ENCODE data around the gene STK17A. TPM values are rescaled to one million over a fixed set of nuclear protein-coding genes. Genes with fewer than 3 reads are reported as not detected.
"Not testable (repeated sequence)": the region's sequence is repeated elsewhere in the genome, so short reads cannot be mapped to it uniquely, and the experiment has no call there.

Gene STK17A
- polyA plus RNA-seq, 1 of the 3 experiments (the other 2 are of a cell fraction) = 47.8 TPM

GRCh38 chr7:43673243-43673976, 90.5 kb downstream of the STK17A start:
- H3K79me2 ChIP-seq (ENCODE audit: insufficient read depth) = peaks cover 98% of the 10 kb centered on the region
- H3K4me1 ChIP-seq (ENCODE audit: control insufficient read depth in 1 of 2, insufficient read depth in 2 of 2, low read depth in 1 of 2, low read length in 1 of 2); H3K9me2 ChIP-seq; H4K20me1 ChIP-seq (ENCODE audit: insufficient read depth); DNase-seq; H3K27me3 ChIP-seq (ENCODE audit: insufficient read depth); H2AFZ ChIP-seq (ENCODE audit: low read depth); H3K9ac ChIP-seq; H3K4me3 ChIP-seq (ENCODE audit: low read depth in 2 of 2, low read length in 1 of 2); H3K4me2 ChIP-seq; POLR2A ChIA-PET: not testable (repeated sequence)
- CTCF ChIA-PET = interaction anchor here (1.2 to 1.4 kb wide), 2 partner anchors 24 to 27 kb away, joined by 3 to 8 read pairs; no protein-coding TSS in a partner anchor
- H3K36me3 ChIP-seq (replicated peaks in 1 of 2; ENCODE audit: control insufficient read depth in 1 of 2, insufficient read depth in 2 of 2, low read length in 1 of 2) = peaks cover 0 to 45% of the 10 kb centered on the region in 2 experiments
- peaks cover 27% of the 10 kb centered on the region for H3F3A ChIP-seq (replicated peaks; ENCODE audit: insufficient read depth)
- H3K9me3 ChIP-seq = peaks cover 14% of the 10 kb centered on the region
- peak overlapping the region in 1 of 2 experiments; percentile 91; a peak in 3 of 4 replicates for H3K27ac ChIP-seq (ENCODE audit: low read depth in 2 of 2, low read length in 1 of 2)
- WGBS (ENCODE audit: low lambda C conversion rate) = 95% methylated on average over 5 of the region's 5 CpGs
- TF ChIP-seq PBX3 (IDR thresholded peaks at IDR 0.05) (0 out of 2 replicates have a peak, but pooled peaks have one; percentile 6), NFIC (IDR thresholded peaks at IDR 0.05; ENCODE audit: borderline replicate concordance) (peak; percentile 12; the same call in 1 of the 2 replicates), TCF12 (IDR thresholded peaks at IDR 0.05) (peak; percentile 48)

- H3K36me3 ChIP-seq (replicated peaks in 1 of 2; ENCODE audit: control insufficient read depth in 1 of 2, insufficient read depth in 2 of 2, low read length in 1 of 2) = peaks cover 0 to 42% of the 10 kb centered on the region in 2 experiments
- H3F3A ChIP-seq (replicated peaks; ENCODE audit: insufficient read depth) = peaks cover 33% of the 10 kb centered on the region
- H3K9me3 ChIP-seq = peaks cover 14% of the 10 kb centered on the region
- H3K9me2 ChIP-seq = no peaks in the 10 kb centered on the region
- CTCF ChIA-PET = interaction anchor here (1.2 to 1.4 kb wide), 2 partner anchors 23 to 25 kb away, joined by 3 to 8 read pairs; no protein-coding TSS in a partner anchor
- peak overlapping the region; percentile 20; the same call in 1 of the 2 replicates for H3K9ac ChIP-seq
- no peaks in the 10 kb centered on the region for H3K27me3 ChIP-seq (ENCODE audit: insufficient read depth)
- no peak overlapping the region for H2AFZ ChIP-seq (ENCODE audit: low read depth)
- H3K4me1 ChIP-seq (ENCODE audit: control insufficient read depth in 1 of 2, insufficient read depth in 2 of 2, low read depth in 1 of 2, low read length in 1 of 2) = peaks cover 0 to 12% of the 10 kb centered on the region in 2 experiments; a peak in 3 of 4 replicates
- peak overlapping the region; percentile 30 to 91; a peak in 3 of 4 replicates for H3K27ac ChIP-seq (ENCODE audit: low read depth in 2 of 2, low read length in 1 of 2)
- POLR2A ChIA-PET = no interaction called here
- 60% methylated on average over 4 of the region's 4 CpGs for WGBS (ENCODE audit: low lambda C conversion rate)
- no peak for DNase-seq
- no peaks in the 10 kb centered on the region for H4K20me1 ChIP-seq (ENCODE audit: insufficient read depth)
- 0 out of 2 replicates have a peak overlapping the region, but pooled peaks have one; percentile 6 for H3K4me2 ChIP-seq
- no peak overlapping the region for H3K4me3 ChIP-seq (ENCODE audit: low read depth in 2 of 2, low read length in 1 of 2)
- peaks cover 97% of the 10 kb centered on the region for H3K79me2 ChIP-seq (ENCODE audit: insufficient read depth)
- TF ChIP-seq YY1 (IDR thresholded peaks at IDR 0.05; ENCODE audit: low read depth) (no peak), RCOR1 (IDR thresholded peaks at IDR 0.05; ENCODE audit: low read length) (no peak), JUND (IDR thresholded peaks at IDR 0.05) (peak; percentile 97), MAX (IDR thresholded peaks at IDR 0.05; ENCODE audit: low read depth) (peak; percentile 69), CTCF (IDR thresholded peaks at IDR 0.05) (no peak), USF1 (IDR thresholded peaks at IDR 0.05; ENCODE audit: borderline replicate concordance, low read depth) (0 out of 2 replicates have a peak, but pooled peaks have one; percentile 20), SIN3A (IDR thresholded peaks at IDR 0.05; ENCODE audit: borderline replicate concordance, low read depth, low read length) (0 out of 2 replicates have a peak, but pooled peaks have one; percentile 23), FOSL2 (IDR thresholded peaks at IDR 0.05; ENCODE audit: borderline replicate concordance, low read depth) (peak; percentile 97), MXI1 (IDR thresholded peaks at IDR 0.05; ENCODE audit: low read depth, low read length) (no peak), MEF2A (IDR thresholded peaks at IDR 0.05; ENCODE audit: borderline replicate concordance, low read depth) (peak; percentile 39; the same call in 1 of the 2 replicates), EP300 (IDR thresholded peaks at IDR 0.05; ENCODE audit: borderline replicate concordance in 1 of 2, low read depth in 1 of 2, low read length in 1 of 2) (peak; percentile 35 to 95; a peak in 3 of 4 replicates), NFIC (IDR thresholded peaks at IDR 0.05; ENCODE audit: borderline replicate concordance) (peak; percentile 60), TAF1 (IDR thresholded peaks at IDR 0.05; ENCODE audit: borderline replicate concordance, low read depth, low read length) (no peak), GATA2 (CRISPR knock-in tag; IDR thresholded peaks at IDR 0.05) (no peak), SMC3 (IDR thresholded peaks at IDR 0.05; ENCODE audit: low read depth, low read length) (no peak), RXRA (IDR thresholded peaks at IDR 0.05; ENCODE audit: borderline replicate concordance, low read depth) (peak; percentile 90; the same call in 1 of the 2 replicates)
Observed at GRCh38 chr7:43674559-43675436, 91.9 kb downstream of the STK17A start.
